CD4-positive, alpha-beta T cell treated with Interleukin-17A for 4 hours (primary cell): ENCODE measurements around the gene DHRS3.
A peak's percentile ranks its signal among the peaks of the same experiment; 100 is the strongest.
"Not testable (repeated sequence)": the region's sequence is repeated elsewhere in the genome, so short reads cannot be mapped to it uniquely, and the experiment has no call there.

Experiments used
- DNase-seq: peaks from one replicate; pipeline ENCODE4 v3.0.0-alpha.2; 2020; ENCODE audit warnings: mixed read lengths

The DHRS3 gene

GRCh38 chr1:12552111-12552888 is 65.7 kb downstream of the DHRS3 start:
- DNase-seq = no peak

- DNase-seq = no peak
Measured at GRCh38 chr1:12551584-12551983, 66.4 kb downstream of the DHRS3 start.

- DNase-seq = peak; percentile 40
Measured at GRCh38 chr1:12549460-12550349, 68.3 kb downstream of the DHRS3 start.

GRCh38 chr1:12548973-12549459 is 69.0 kb downstream of the DHRS3 start:
- DNase-seq = no peak

GRCh38 chr1:12548279-12548972 is 69.6 kb downstream of the DHRS3 start:
- DNase-seq = no peak

- no peak for DNase-seq
Measured at GRCh38 chr1:12547586-12548225, 70.3 kb downstream of the DHRS3 start.

GRCh38 chr1:12546771-12547585 is 71.0 kb downstream of the DHRS3 start:
- DNase-seq = no peak

GRCh38 chr1:12544992-12545391 is 73.0 kb downstream of the DHRS3 start:
- DNase-seq = no peak

- DNase-seq = no peak
Measured at GRCh38 chr1:12544357-12544756, 73.7 kb downstream of the DHRS3 start.

GRCh38 chr1:12543740-12544154 is 74.3 kb downstream of the DHRS3 start:
- DNase-seq = no peak

- no peak for DNase-seq
Measured at GRCh38 chr1:12542616-12543592, 75.1 kb downstream of the DHRS3 start.

- no peak for DNase-seq
Measured at GRCh38 chr1:12542138-12542465, 75.9 kb downstream of the DHRS3 start.

- DNase-seq = no peak
Measured at GRCh38 chr1:12541274-12542137, 76.5 kb downstream of the DHRS3 start.

GRCh38 chr1:12540580-12541273 is 77.3 kb downstream of the DHRS3 start:
- DNase-seq = no peak

- DNase-seq = no peak
Measured at GRCh38 chr1:12539705-12540579, 78.1 kb downstream of the DHRS3 start.

- DNase-seq = no peak
Measured at GRCh38 chr1:12539320-12539704, 78.7 kb downstream of the DHRS3 start.

- not testable (repeated sequence) for DNase-seq
Measured at GRCh38 chr1:12538536-12538935, 79.5 kb downstream of the DHRS3 start.

- DNase-seq = no peak
Measured at GRCh38 chr1:12537906-12538461, 80.0 kb downstream of the DHRS3 start.
